Adrenal gland (tissue), 12 donors: ENCODE data around the gene GPRC5D. TPM values are rescaled to one million over a fixed set of nuclear protein-coding genes. Genes with fewer than 3 reads are reported as not detected.

Source experiments
- DNase-seq, 7 donors: peaks; one replicate each; pipeline ENCODE4 v3.0.0-alpha.2; 2019 to 2020
- H3K27ac ChIP-seq, 5 donors: fragments of 200-600 bp; sonication (generic) in 4 of 5; 1 replicate in 3 of 5; 2 replicates in 2 of 5; pipeline versions ENCODE4 v1.5.1 to v1.8.0; 2016 to 2020; ENCODE audit warnings: mild to moderate bottlenecking in 1 of 5
- H3K27me3 ChIP-seq: fragments of 200-600 bp; 2 replicates; pipeline ENCODE4 v1.8.0; 2021
- H3K36me3 ChIP-seq, 2 donors: fragments of 200-600 bp; replicated peaks in 1 of 2; 1 replicate in 1 of 2; 2 replicates in 1 of 2; pipeline versions ENCODE4 v1.5.1 to v1.8.0; 2018 to 2022
- H3K4me1 ChIP-seq, 2 donors: fragments of 200-600 bp; replicated peaks in 1 of 2; 1 replicate in 1 of 2; 2 replicates in 1 of 2; pipeline versions ENCODE4 v1.5.1 to v1.8.0; 2018 to 2021
- H3K4me3 ChIP-seq, 4 donors: fragments of 200-600 bp; sonication (generic) in 3 of 4; one replicate each; pipeline ENCODE4 v1.5.1; 2016 to 2018
- H3K9me3 ChIP-seq, 3 donors: fragments of 200-600 bp; sonication (generic) in 1 of 3; replicated peaks in 1 of 3; 1 replicate in 2 of 3; 2 replicates in 1 of 3; pipeline versions ENCODE4 v1.5.1 to v1.8.0; 2016 to 2021
- POLR2A ChIP-seq, 2 donors: fragments of 450-650 bp; IDR thresholded peaks; one replicate each; pipeline ENCODE4 v1.6.1; 2017; ENCODE audit warnings: antibody characterized with exemption in 2 of 2, mild to moderate bottlenecking in 2 of 2, moderate library complexity in 1 of 2
- WGBS, 4 donors: extraction: QIAGEN DNeasy Blood & Tissue Kit in 2 of 4; methylation state at CpG; one replicate each; pipeline versions ENCODE4 v1.1.5 to v1.1.7; 2013 to 2017; 5-methylcytosine and 5-hydroxymethylcytosine counted together
- intact Hi-C, 2 donors: fragments of 100-400 bp; cut with DNase I; formaldehyde crosslinking; loops; one replicate each; pipeline versions ENCODE4 v1.14.1 to v1.15.0; 2022 to 2023
- polyA plus RNA-seq, 3 donors: library from polyadenylated mRNA; stranded (reverse); fragments of 200-250 nt in 2 of 3; fragments of 350-450 nt in 1 of 3; fragmentation: Illumina TruSeq in 1 of 3; extraction: RNeasy Lipid Tissue Mini Kit (QIAGEN cat#74804) in 1 of 3; gene quantifications; one replicate each; pipeline ENCODE4 v1.2.3, GENCODE V29; 2013 to 2014
- total RNA-seq, 9 donors: library from RNA; depleted of rRNA in 4 of 9; stranded (reverse); fragments of >200 nt in 4 of 9; fragments of 120-200 nt in 1 of 9; fragmentation: NEBNext Ultra II Directional in 1 of 9; extraction: Animal tissue kit (Norgen Biotek cat#: 25700) in 1 of 9; gene quantifications; one replicate each; pipeline versions ENCODE4 v1.1.0 to v1.2.4, GENCODE V29; 2013 to 2023
- TF ChIP-seq, protein P1 (sequence below), 6 experiments: fragments of 450-650 bp in 4 of 6; fragments of 200-600 bp in 2 of 6; sonication (generic) in 1 of 6; IDR thresholded peaks; 1 replicate in 5 of 6; 2 replicates in 1 of 6; pipeline versions ENCODE4 v1.5.1 to v1.8.0; 2016 to 2021; ENCODE audit warnings: antibody characterized with exemption in 6 of 6, mild to moderate bottlenecking in 2 of 6, moderate library complexity in 1 of 6
- donor health status: healthy with polysubstance abuse.
- donor health status: Bipolar disorder and iron deficiency.
- donor health status: DM: yes; HTN: yes; CAD: no.
- donor health status: DM: no; HTN: no; CAD: no.
- donor health status: DM: no; HTN: no; CAD: no.
- donor health status: DM: yes; HTN: yes; CAD: no.

Gene GPRC5D
- total and polyA plus RNA-seq, 12 donors: 0.17 to 0.40 TPM; not detected in 10

GRCh38 chr12:12954356-12954755, 2.4 kb upstream of the GPRC5D start:
- Histone ChIP-seq H3K4me3 (no peak overlapping the region), H3K4me1 (no peaks in the 10 kb centered on the region), H3K27ac (no peak overlapping the region), H3K9me3 (no peaks in the 10 kb centered on the region), H3K36me3 (no peaks in the 10 kb centered on the region), H3K27me3 (no peaks in the 10 kb centered on the region)
- no peak for TF ChIP-seq POLR2A (IDR thresholded peaks at IDR 0.05)
- TF ChIP-seq, protein P1, sequence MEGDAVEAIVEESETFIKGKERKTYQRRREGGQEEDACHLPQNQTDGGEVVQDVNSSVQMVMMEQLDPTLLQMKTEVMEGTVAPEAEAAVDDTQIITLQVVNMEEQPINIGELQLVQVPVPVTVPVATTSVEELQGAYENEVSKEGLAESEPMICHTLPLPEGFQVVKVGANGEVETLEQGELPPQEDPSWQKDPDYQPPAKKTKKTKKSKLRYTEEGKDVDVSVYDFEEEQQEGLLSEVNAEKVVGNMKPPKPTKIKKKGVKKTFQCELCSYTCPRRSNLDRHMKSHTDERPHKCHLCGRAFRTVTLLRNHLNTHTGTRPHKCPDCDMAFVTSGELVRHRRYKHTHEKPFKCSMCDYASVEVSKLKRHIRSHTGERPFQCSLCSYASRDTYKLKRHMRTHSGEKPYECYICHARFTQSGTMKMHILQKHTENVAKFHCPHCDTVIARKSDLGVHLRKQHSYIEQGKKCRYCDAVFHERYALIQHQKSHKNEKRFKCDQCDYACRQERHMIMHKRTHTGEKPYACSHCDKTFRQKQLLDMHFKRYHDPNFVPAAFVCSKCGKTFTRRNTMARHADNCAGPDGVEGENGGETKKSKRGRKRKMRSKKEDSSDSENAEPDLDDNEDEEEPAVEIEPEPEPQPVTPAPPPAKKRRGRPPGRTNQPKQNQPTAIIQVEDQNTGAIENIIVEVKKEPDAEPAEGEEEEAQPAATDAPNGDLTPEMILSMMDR (IDR thresholded peaks at IDR 0.05): no peak
- DNase-seq: no peak
- intact Hi-C loops: no loop called here
- 73 to 87% (median 83%) methylated on average over 4 of the region's 4 CpGs for WGBS, 4 donors

DNA sequence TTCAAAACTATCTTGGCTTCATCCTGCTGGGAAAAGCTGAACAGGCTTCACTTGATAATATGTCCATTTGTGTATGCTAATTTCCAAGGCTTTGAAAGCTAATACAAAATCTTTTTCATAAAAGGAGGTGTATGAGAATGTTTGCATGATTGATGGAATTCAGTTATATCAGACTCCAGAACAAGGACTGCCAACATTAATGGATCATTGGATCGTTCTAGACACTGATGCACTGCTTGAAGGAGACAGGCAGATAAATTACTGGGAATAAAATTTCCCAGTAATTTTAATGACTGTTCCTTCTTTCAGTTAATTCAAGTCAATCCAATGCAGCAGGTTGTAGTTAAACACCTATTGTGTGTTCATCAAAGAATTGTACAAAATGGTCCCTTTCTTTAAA, 466 bp downstream of the GPRC5D start:
- no peak overlapping the region for H3K4me3 ChIP-seq
- WGBS, 4 donors: 92 to 100% (median 94%) methylated on average over 1 of the region's 1 CpG
- no peaks in the 10 kb centered on the region for H3K9me3 ChIP-seq
- no peaks in the 10 kb centered on the region for H3K36me3 ChIP-seq
- no peaks in the 10 kb centered on the region for H3K27me3 ChIP-seq
- H3K27ac ChIP-seq: no peak overlapping the region
- no peak for TF ChIP-seq POLR2A (IDR thresholded peaks at IDR 0.05)
- TF ChIP-seq, protein P1 (IDR thresholded peaks at IDR 0.05): no peak
- H3K4me1 ChIP-seq: no peaks in the 10 kb centered on the region
- DNase-seq: no peak
- intact Hi-C loops: no loop called here

GRCh38 chr12:12947902-12948301, 4.1 kb downstream of the GPRC5D start:
- Histone ChIP-seq H3K27me3 (no peaks in the 10 kb centered on the region), H3K27ac (no peak overlapping the region), H3K4me3 (no peak overlapping the region), H3K9me3 (no peaks in the 10 kb centered on the region), H3K4me1 (no peaks in the 10 kb centered on the region), H3K36me3 (no peaks in the 10 kb centered on the region)
- DNase-seq: no peak
- intact Hi-C loops: no loop called here
- TF ChIP-seq POLR2A (IDR thresholded peaks at IDR 0.05): no peak
- TF ChIP-seq, protein P1 (IDR thresholded peaks at IDR 0.05): no peak
- WGBS, 4 donors: 91 to 94% (median 92%) methylated on average over 4 of the region's 4 CpGs

GRCh38 chr12:12946686-12947355, 5.1 kb downstream of the GPRC5D start:
- Histone ChIP-seq H3K4me1 (no peaks in the 10 kb centered on the region), H3K4me3 (no peak overlapping the region), H3K9me3 (no peaks in the 10 kb centered on the region), H3K27ac (no peak overlapping the region), H3K36me3 (no peaks in the 10 kb centered on the region), H3K27me3 (no peaks in the 10 kb centered on the region)
- TF ChIP-seq, protein P1 (IDR thresholded peaks at IDR 0.05): no peak
- TF ChIP-seq POLR2A (IDR thresholded peaks at IDR 0.05): no peak
- 86 to 92% (median 89%) methylated on average over 7 of the region's 7 CpGs for WGBS, 4 donors
- intact Hi-C loops: no loop called here
- no peak for DNase-seq
